Neural progenitor cell (in vitro differentiated cells): ENCODE results near the gene MYORG. TPM values are rescaled to one million over a fixed set of nuclear protein-coding genes. Genes with fewer than 3 reads are reported as not detected.

Source experiments
- DNase-seq: peaks from one replicate; pipeline ENCODE4 v3.0.0-alpha.2; 2016; ENCODE audit warnings: low spot score
- H2AFZ ChIP-seq: fragments of 200-600 bp; sonication (generic); replicated peaks from 2 replicates; pipeline ENCODE4 v1.6.1; 2016; ENCODE audit warnings: antibody characterized with exemption
- H3F3A ChIP-seq: fragments of 200-600 bp; sonication (generic); 2 replicates; pipeline ENCODE4 v1.6.1; 2016; ENCODE audit warnings: antibody characterized with exemption, low read depth
- H3K27ac ChIP-seq: fragments of 200-600 bp; sonication (generic); 2 replicates; pipeline ENCODE4 v1.5.1; 2016; ENCODE audit warnings: mild to moderate bottlenecking
- H3K27me3 ChIP-seq: fragments of 200-600 bp; sonication (generic); 2 replicates; pipeline ENCODE4 v1.6.1; 2016; ENCODE audit warnings: mild to moderate bottlenecking, moderate library complexity
- H3K36me3 ChIP-seq: fragments of 200-600 bp; sonication (generic); 2 replicates; pipeline ENCODE4 v1.5.1; 2016
- H3K4me1 ChIP-seq: fragments of 200-600 bp; sonication (generic); 2 replicates; pipeline ENCODE4 v1.6.1; 2016; ENCODE audit warnings: mixed run types
- H3K4me2 ChIP-seq: fragments of 200-600 bp; sonication (generic); 2 replicates; pipeline ENCODE4 v1.6.1; 2016
- H3K4me3 ChIP-seq: fragments of 200-600 bp; sonication (generic); 2 replicates; pipeline ENCODE4 v1.5.1; 2016
- H3K79me2 ChIP-seq: fragments of 200-600 bp; sonication (generic); 2 replicates; pipeline ENCODE4 v1.6.1; 2016; ENCODE audit warnings: low read depth
- H3K9ac ChIP-seq: fragments of 200-600 bp; sonication (generic); 2 replicates; pipeline ENCODE4 v1.6.1; 2016
- H3K9me3 ChIP-seq: fragments of 200-600 bp; sonication (generic); 2 replicates; pipeline ENCODE4 v1.5.1; 2016; ENCODE audit warnings: low read depth
- H4K20me1 ChIP-seq: fragments of 200-600 bp; sonication (generic); 2 replicates; pipeline ENCODE4 v1.6.1; 2016; ENCODE audit warnings: low read depth
- H3K27ac Mint-ChIP-seq: 3 replicates; pipeline ENCODE4 v1.8.0; 2021; ENCODE audit warnings: mixed read lengths
- H3K27me3 Mint-ChIP-seq: 2 replicates; pipeline ENCODE4 v1.8.0; 2022; ENCODE audit warnings: low read depth, mild to moderate bottlenecking, inconsistent platforms, moderate library complexity, mixed read lengths; ENCODE audit not compliant: insufficient read depth
- H3K36me3 Mint-ChIP-seq: 3 replicates; pipeline ENCODE4 v1.8.0; 2021; ENCODE audit warnings: mixed read lengths
- H3K4me1 Mint-ChIP-seq: 3 replicates; pipeline ENCODE4 v1.8.0; 2021; ENCODE audit warnings: mixed read lengths
- H3K4me3 Mint-ChIP-seq: 3 replicates; pipeline ENCODE4 v1.8.0; 2021; ENCODE audit warnings: mild to moderate bottlenecking, moderate library complexity, mixed read lengths
- H3K9me3 Mint-ChIP-seq: 3 replicates; pipeline ENCODE4 v1.8.0; 2020; ENCODE audit warnings: mixed read lengths
- EZH2 ChIP-seq: fragments of 200-600 bp; sonication (generic); IDR thresholded peaks from 2 replicates; pipeline ENCODE4 v1.6.1; 2017; ENCODE audit warnings: antibody characterized with exemption, mild to moderate bottlenecking, moderate library complexity
- EZH2phosphoT487 ChIP-seq: fragments of 200-600 bp; sonication (generic); IDR thresholded peaks from 2 replicates; pipeline ENCODE4 v1.6.1; 2017; ENCODE audit warnings: antibody characterized with exemption
- total RNA-seq: library from RNA; depleted of rRNA; stranded (reverse); fragments of >200 nt; gene quantifications from 2 replicates; pipeline ENCODE4 v1.2.3, GENCODE V29; 2015; ENCODE audit warnings: low replicate concordance
- TF ChIP-seq, protein P1 (sequence below): fragments of 200-600 bp; sonication (generic); IDR thresholded peaks from 2 replicates; pipeline ENCODE4 v1.5.1; 2017; ENCODE audit warnings: antibody characterized with exemption, mild to moderate bottlenecking

MYORG gene
- total RNA-seq, 1 donor from 2014 or later: 0.04 TPM

DNA sequence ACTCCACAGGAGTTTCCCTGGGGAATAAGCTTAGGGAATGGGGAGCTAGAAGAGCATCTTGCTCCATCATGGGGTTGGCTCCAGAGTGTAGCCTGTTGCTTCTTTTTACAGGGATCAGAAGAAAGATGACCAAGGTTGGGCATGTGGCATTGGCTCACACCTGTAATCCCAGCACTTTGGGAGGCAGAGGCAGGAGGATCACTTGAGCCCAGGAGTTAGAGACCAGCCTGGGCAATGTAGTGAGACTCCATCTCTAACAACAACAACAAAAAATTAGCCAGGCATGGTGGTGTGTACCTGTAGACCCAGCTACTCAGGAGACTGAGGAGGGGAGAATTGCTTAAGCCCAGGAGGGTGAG, 28.9 kb downstream of the MYORG start:
- no peak overlapping the region for H3K4me2 ChIP-seq
- H3K27ac Mint-ChIP-seq: peak overlapping the region; percentile 25
- H2AFZ ChIP-seq: no peak overlapping the region
- H3K36me3 ChIP-seq: no peaks in the 10 kb centered on the region
- H3K9me3 Mint-ChIP-seq: no peaks in the 10 kb centered on the region
- H3K27ac ChIP-seq: no peak overlapping the region
- H3K4me3 Mint-ChIP-seq: peak overlapping the region; percentile 63
- H3K4me1 ChIP-seq: peaks cover 3% of the 10 kb centered on the region
- DNase-seq: no peak
- H3K27me3 Mint-ChIP-seq: peaks cover 5% of the 10 kb centered on the region
- H3K4me1 Mint-ChIP-seq: peaks cover 12% of the 10 kb centered on the region
- H3K79me2 ChIP-seq: no peaks in the 10 kb centered on the region
- H3K27me3 ChIP-seq: no peaks in the 10 kb centered on the region
- no peak overlapping the region for H3K9ac ChIP-seq
- peaks cover 9% of the 10 kb centered on the region for H3K36me3 Mint-ChIP-seq
- H3K4me3 ChIP-seq: no peak overlapping the region
- H4K20me1 ChIP-seq: no peaks in the 10 kb centered on the region
- H3K9me3 ChIP-seq: no peaks in the 10 kb centered on the region
- H3F3A ChIP-seq: no peaks in the 10 kb centered on the region
- no peak for TF ChIP-seq EZH2
- TF ChIP-seq EZH2phosphoT487: no peak
- TF ChIP-seq, protein P1, sequence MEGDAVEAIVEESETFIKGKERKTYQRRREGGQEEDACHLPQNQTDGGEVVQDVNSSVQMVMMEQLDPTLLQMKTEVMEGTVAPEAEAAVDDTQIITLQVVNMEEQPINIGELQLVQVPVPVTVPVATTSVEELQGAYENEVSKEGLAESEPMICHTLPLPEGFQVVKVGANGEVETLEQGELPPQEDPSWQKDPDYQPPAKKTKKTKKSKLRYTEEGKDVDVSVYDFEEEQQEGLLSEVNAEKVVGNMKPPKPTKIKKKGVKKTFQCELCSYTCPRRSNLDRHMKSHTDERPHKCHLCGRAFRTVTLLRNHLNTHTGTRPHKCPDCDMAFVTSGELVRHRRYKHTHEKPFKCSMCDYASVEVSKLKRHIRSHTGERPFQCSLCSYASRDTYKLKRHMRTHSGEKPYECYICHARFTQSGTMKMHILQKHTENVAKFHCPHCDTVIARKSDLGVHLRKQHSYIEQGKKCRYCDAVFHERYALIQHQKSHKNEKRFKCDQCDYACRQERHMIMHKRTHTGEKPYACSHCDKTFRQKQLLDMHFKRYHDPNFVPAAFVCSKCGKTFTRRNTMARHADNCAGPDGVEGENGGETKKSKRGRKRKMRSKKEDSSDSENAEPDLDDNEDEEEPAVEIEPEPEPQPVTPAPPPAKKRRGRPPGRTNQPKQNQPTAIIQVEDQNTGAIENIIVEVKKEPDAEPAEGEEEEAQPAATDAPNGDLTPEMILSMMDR: no peak

DNA sequence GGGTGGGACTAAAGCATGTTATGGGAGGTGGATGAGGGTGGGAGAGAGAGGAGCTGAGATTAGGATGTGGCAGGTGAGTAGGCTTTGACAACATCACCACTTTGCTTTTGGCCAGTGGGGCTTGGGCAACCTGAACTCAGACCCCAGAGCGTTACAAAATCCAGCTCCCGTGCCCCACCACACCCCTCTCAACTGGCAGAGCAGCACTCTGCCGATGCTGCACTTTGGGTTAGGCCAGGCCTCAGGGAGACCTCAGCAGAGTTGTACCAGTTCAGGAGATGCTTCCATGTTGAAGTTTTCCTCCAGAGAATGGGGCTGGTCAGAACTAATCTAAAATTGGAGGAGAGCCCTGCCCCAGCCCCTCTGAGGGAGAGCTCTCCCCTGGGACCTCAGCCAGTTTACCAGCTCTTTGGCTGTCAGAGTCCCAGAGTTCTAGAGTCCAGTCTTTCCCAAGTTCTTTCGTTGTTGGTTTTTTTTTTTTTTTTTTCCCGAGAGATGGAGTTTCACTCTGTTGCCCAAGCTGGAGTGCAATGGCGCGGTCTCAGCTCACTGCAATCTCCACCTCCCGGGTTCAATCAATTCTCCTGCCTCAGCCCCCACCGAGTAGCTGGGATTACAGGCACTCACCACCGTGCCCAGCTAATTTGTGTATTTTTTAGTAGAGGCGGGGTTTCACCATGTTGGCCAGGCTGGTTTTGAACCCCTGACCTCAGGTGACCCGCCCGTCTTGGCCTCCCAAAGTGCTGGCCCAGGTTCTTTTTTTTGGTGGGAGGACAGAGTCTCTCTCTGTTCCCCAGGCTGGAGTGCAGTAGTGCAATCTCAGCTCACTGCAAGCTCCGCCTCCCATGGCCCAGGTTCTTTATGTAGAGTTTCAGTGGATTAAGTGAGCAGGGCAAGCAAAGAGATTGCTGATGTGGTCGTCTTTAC, 29.6 kb downstream of the MYORG start:
- Histone ChIP-seq H3F3A (no peaks in the 10 kb centered on the region), H3K9ac (no peak overlapping the region), H3K4me3 (no peak overlapping the region), H3K9me3 (no peaks in the 10 kb centered on the region), H3K36me3 (no peaks in the 10 kb centered on the region), H3K79me2 (no peaks in the 10 kb centered on the region), H4K20me1 (no peaks in the 10 kb centered on the region), H3K4me2 (no peak overlapping the region), H3K27ac (no peak overlapping the region), H2AFZ (no peak overlapping the region), H3K4me1 (peaks cover 3% of the 10 kb centered on the region), H3K27me3 (no peaks in the 10 kb centered on the region)
- peak; percentile 39 for DNase-seq
- H3K27me3 Mint-ChIP-seq: peaks cover 5% of the 10 kb centered on the region
- H3K4me3 Mint-ChIP-seq: peak overlapping the region; percentile 63
- H3K27ac Mint-ChIP-seq: peak overlapping the region; percentile 25
- TF ChIP-seq, protein P1: no peak
- TF ChIP-seq EZH2phosphoT487 (no peak), EZH2 (no peak)
- peaks cover 11% of the 10 kb centered on the region for H3K36me3 Mint-ChIP-seq
- H3K4me1 Mint-ChIP-seq: peaks cover 12% of the 10 kb centered on the region
- H3K9me3 Mint-ChIP-seq: no peaks in the 10 kb centered on the region

DNA sequence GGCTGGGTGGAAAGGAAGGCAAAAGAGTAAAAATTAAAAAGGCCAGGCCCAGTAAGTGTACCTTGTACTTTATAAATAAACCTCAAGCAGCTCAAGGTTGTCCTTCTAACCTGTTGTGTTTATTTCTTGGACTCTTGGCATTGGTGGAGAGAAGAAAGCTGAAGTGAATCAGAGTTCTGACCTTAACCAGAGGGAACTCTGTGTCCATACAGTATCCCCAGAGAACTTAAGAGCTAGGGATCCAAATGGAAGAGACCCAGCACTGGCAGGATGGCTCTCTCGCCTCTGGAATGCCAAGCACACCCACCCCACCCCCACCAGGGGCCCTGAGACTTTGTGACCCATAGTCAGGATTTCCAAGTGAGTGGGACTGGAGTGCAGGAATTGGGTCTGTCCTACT, 33.1 kb downstream of the MYORG start:
- no peak for DNase-seq
- H3K4me3 ChIP-seq: no peak overlapping the region

More for the DNA sequence above, 33.1 kb downstream of the MYORG start:
- no peaks in the 10 kb centered on the region for H3K9me3 ChIP-seq
- no peaks in the 10 kb centered on the region for H3K79me2 ChIP-seq
- Mint-ChIP-seq H3K4me3 (no peak overlapping the region), H3K27me3 (peaks cover 5% of the 10 kb centered on the region), H3K4me1 (peaks cover 12% of the 10 kb centered on the region), H3K36me3 (peaks cover 16% of the 10 kb centered on the region), H3K27ac (peak overlapping the region; percentile 11), H3K9me3 (no peaks in the 10 kb centered on the region)
- no peaks in the 10 kb centered on the region for H3K36me3 ChIP-seq
- H3K27me3 ChIP-seq: no peaks in the 10 kb centered on the region
- TF ChIP-seq EZH2: no peak
- TF ChIP-seq EZH2phosphoT487: no peak
- TF ChIP-seq, protein P1: no peak
- H3K9ac ChIP-seq: no peak overlapping the region
- H3F3A ChIP-seq: no peaks in the 10 kb centered on the region
- no peak overlapping the region for H3K27ac ChIP-seq
- no peaks in the 10 kb centered on the region for H4K20me1 ChIP-seq
- H2AFZ ChIP-seq: no peak overlapping the region
- no peak overlapping the region for H3K4me2 ChIP-seq
- peaks cover 3% of the 10 kb centered on the region for H3K4me1 ChIP-seq
